Caki2 (cell line): ENCODE results near the gene TNNT2. TPM values are rescaled to one million over a fixed set of nuclear protein-coding genes. Genes with fewer than 3 reads are reported as not detected.

Source experiments
- DNase-seq: peaks from one replicate; pipeline ENCODE4 v3.0.0-alpha.2; 2015; ENCODE audit warnings: low read depth
- in situ Hi-C: cut with HindIII; loops from 2 replicates; pipeline ENCODE4 v1.10.0; 2016; ENCODE audit warnings: low sequenced_read_pairs, low pct_unique_long_range_greater_than_20kb, mixed read lengths
- total RNA-seq: library from RNA; depleted of rRNA; stranded (reverse); fragments of >200 nt; shearing (Covaris generic); gene quantifications from 2 replicates; pipeline ENCODE4 v1.2.3, GENCODE V29; 2014; ENCODE audit warnings: low replicate concordance; rRNA removed

Gene TNNT2
- total RNA-seq, 1 experiment from 2014 or later: not detected

GRCh38 chr1:201310986-201311355 lies 66.5 kb downstream of the TNNT2 start:
- in situ Hi-C loops: no loop called here
- DNase-seq: peak; percentile 70

DNA sequence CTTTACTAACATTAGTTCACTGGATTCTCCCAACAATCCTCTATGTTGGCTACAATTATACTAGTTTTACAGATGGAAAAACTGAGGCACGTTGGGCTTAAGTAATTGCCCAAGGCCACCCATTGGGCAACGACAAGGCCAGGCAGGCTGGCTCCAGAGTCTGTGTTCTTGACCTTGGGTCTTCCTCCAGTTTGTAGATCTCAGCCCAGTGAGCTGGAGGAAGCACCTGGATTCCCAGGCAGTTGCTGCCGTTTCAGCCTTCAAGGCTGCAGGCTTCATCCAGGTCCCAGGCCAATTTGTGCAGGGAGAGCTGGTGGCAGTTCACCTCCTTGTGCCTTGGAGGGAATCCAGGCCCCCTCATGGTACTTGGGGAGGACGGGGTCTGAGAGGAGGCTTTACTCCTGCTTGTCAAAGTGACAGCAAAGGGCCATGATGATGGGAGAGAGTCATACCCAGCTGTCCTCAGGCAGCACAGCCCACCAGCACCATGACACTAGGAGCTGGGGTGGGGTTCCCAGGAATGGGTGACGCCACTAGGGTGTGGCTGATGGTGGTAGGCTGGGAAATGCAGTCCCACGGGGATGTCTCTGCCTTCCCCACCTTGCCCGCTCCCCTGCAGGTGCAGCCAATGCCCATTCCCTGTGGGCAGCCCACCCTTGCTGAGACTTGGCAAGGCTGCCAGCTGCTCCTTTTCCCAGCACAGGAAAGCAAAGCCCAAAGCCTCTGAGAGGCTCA lies 67.1 kb downstream of the TNNT2 start:
- DNase-seq: no peak
- in situ Hi-C loops: no loop called here

GRCh38 chr1:201309416-201309815 lies 68.1 kb downstream of the TNNT2 start:
- in situ Hi-C loops: no loop called here
- no peak for DNase-seq

Other genes with a start within 250 kb of the TNNT2 start
- 388 and 475 TPM in 2 replicates for gene TMEM9, start 223.2 kb downstream of the TNNT2 start, total RNA-seq
- gene IGFN1, start 186.9 kb downstream of the TNNT2 start, total RNA-seq: 65.4 and 75.0 TPM in 2 replicates
- gene PKP1, start 94.2 kb downstream of the TNNT2 start, total RNA-seq: not detected in 2 replicates
- 3.6 TPM in 1 of 2 replicates, not detected in the other for gene LAD1, start 21.6 kb upstream of the TNNT2 start, total RNA-seq
- not detected in 2 replicates for gene TNNI1, start 44.0 kb upstream of the TNNT2 start, total RNA-seq
- 162 and 199 TPM in 2 replicates for gene PHLDA3, start 91.5 kb upstream of the TNNT2 start, total RNA-seq
- gene CSRP1, start 129.4 kb upstream of the TNNT2 start, total RNA-seq: 235 and 239 TPM in 2 replicates
- 18.0 and 21.7 TPM in 2 replicates for gene NAV1, start 161.4 kb upstream of the TNNT2 start, total RNA-seq